NCI-H2107 (cell line): ENCODE data around the gene FAM110A.
"Not testable (repeated sequence)": the region's sequence is repeated elsewhere in the genome, so short reads cannot be mapped to it uniquely, and the experiment has no call there.

ENCODE experiments used
- DNase-seq: peaks from one replicate; lab custom pipeline; 2025; lab: John Stamatoyannopoulos, UW

Gene FAM110A

DNA sequence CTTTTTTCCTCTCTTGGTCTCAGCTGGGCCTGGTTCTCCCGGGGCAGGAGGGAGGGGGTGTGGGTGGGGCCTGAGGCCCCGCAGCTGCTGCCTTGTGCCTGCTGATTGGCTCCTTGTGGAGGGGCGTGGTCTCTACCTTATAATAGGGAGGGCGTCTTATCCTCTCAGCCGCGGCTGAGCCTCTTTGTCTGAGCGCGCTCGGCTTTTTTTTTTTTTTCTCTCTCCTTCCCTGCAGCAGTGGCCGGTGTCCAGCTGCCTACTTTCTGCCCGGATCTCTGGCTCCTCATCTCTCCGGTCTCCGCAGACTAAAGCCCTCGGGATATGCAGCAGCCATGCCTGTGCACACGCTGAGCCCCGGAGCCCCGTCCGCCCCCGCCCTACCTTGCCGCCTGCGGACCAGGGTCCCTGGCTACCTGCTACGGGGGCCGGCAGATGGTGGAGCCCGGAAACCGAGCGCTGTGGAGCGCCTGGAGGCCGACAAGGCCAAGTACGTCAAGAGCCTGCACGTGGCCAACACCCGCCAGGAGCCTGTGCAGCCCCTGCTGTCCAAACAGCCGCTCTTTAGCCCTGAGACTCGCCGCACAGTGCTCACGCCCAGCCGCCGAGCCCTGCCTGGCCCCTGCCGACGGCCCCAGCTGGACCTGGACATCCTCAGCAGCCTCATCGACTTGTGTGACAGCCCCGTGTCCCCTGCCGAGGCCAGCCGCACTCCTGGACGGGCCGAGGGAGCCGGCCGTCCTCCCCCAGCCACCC is 11.1 kb downstream of the FAM110A start:
- peak; percentile 45 for DNase-seq

DNA sequence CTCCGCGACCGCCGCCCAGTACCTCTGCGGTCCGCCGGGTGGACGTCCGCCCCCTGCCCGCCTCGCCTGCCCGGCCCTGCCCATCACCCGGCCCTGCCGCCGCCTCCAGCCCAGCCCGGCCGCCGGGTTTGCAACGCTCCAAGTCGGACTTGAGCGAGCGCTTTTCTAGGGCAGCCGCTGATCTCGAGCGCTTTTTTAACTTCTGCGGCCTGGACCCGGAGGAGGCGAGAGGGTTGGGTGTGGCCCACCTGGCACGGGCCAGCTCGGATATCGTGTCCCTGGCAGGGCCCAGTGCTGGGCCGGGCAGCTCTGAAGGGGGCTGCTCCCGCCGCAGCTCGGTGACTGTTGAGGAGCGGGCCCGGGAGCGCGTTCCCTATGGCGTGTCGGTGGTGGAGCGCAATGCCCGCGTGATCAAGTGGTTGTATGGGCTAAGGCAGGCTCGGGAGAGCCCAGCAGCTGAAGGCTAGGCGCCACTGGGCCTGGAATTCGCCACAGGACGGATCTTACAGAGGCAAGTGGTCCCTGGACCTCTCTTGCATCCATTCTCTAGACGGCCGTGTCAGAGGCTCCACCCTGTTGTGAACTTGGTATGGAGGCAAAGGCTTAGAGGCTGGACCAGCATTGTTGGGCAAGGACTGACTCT is 11.8 kb downstream of the FAM110A start:
- DNase-seq = no peak

DNA sequence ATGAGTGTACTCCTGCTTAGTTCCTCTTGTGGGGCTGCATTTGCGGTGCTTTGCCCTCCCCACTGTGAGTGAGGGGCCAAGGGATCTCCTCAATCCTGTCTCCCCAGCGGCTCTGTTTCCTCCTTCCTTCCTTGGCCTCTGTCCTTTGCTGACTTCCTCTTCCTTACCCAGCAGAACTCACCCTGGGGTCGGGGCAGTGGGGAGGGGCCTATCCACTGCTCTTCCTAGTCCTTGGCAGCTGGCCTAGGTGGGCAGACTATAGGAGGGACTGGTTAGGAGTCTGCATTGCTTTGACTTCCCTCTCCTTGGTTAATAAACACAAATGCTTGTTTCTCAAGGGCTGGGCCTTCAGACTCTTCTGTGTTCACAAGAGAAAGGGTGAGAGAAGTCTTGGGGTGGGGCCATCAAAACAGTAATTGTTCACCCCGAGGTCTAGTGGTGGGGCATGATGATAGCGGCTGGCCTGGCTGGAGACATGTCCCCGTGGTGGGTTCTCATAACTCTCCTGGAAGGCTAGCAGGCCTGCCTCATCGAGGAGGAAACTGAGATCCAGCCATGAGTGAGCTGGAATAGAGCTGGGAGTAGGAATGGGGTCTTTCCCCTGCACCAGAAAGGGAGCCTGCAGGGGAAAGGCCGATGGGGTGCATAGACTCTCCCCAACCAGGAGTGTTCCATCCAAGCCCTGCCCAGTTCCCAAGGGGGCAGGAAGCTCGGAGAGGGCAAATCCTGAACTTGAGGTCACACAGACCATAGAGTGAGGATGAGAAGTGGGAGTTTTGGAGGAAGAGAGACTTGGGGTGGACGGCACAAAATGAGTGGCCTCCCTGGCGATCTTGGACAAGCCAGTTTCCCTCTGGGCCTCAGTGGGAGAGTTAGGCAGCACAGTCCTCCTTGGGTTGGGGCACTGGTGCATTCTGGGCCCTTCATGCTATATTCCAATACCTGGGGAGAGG is 12.7 kb downstream of the FAM110A start:
- DNase-seq = no peak

DNA sequence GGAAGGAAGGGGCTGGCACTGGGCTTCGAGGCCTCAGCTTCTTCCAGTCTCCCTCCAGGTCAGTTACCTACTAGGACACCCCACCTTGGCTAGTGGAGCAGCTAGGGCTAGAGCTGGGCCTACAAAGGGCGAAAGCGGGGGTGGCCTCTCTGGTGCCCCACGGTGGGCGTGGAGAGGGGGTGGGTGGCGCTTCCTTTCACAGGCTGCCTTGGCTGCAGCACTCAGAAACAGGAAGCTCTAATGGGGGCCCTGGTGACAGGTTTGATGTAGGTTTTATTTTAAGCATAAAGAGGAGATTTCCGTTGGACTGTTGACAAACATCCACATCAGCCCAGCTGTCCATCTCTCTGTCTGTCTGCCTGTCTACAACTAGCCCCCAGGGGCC is 13.4 kb downstream of the FAM110A start:
- DNase-seq = no peak

DNA sequence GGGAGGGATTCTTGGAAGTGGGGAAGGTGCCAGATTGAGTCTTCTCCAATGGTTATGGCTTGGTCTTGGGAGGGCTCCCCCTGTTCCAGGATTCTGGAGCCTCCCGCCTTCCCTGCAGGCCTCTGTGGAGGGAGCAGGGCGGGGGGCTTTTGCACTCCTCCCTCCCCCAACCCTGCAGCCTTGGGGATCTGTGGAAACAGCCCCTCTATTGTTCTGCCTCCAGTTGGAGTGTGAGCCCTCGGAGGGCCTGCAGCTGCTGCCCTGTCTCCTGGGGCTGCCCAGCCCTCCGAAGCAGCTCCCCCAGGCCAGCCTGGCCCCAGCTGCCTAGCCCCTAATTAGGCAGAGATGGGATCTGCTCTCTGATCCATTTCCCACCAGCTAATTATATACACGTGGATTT is 14.7 kb downstream of the FAM110A start:
- DNase-seq = no peak

DNA sequence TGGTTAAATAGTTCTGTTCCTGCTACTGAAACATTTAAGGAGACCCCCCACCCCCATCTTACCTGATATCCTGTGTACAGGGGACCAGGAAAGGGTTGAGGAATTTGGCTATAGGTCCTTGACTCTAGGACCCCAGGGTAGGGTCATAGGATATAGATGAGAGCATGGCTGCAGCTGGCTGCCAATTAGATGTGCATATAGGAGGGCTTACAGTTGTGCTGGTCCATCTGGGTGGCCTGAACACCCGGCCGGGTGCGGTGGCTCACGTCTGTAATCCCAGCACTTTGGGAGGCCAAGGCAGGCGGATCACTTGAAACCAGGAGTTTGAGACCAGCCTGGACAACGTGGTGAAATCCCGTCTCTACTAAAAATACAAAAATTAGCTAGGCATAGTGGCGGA is 15.2 kb downstream of the FAM110A start:
- DNase-seq = not testable (repeated sequence)

DNA sequence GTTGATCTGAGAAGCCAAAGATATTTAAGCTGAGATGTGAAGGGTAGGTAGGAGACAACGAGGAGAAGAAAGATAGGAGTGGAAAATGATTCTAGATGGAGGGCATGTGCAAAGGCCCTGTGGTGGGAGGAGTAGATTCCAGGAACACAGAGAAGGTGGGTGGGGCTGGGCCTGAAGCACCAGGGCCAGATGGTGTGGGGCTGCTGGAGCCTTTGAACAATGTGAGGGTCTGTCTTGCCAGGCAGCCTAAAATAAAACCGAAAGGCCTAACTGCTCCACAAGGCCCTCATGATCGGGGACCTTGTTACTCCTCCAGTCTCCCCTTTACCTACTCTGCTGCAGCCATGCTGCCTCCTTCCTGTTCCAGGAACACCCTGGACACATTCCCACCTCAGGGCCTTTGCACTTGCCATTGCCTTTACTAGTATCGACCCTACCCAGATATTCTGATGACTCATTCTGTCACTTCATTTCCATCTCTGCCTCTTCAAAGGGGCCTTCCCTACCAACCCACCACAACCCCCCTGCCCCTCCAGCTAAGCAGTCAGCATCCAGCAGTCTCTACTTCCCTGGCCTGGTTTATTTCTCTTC is 20.0 kb downstream of the FAM110A start:
- DNase-seq = no peak

DNA sequence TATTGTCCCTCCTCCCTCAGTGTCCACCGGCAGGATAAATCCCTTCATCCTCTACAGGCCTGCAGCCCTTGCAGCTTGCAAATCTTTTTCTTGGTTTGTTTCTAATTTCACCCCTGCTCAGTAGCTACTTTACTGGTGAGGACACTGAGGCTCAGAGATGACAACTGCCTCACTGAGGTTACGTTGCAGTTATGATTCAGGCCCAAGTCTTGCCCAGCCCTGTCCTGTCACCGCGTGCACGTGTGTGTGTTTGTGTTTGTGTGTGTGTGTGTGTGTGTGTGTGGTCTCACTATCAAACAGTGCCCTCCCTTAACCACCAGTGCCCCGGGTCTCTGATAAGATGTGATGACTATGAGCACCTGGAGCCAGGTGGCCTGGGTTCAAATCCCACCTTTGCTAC is 21.1 kb downstream of the FAM110A start:
- DNase-seq = no peak

DNA sequence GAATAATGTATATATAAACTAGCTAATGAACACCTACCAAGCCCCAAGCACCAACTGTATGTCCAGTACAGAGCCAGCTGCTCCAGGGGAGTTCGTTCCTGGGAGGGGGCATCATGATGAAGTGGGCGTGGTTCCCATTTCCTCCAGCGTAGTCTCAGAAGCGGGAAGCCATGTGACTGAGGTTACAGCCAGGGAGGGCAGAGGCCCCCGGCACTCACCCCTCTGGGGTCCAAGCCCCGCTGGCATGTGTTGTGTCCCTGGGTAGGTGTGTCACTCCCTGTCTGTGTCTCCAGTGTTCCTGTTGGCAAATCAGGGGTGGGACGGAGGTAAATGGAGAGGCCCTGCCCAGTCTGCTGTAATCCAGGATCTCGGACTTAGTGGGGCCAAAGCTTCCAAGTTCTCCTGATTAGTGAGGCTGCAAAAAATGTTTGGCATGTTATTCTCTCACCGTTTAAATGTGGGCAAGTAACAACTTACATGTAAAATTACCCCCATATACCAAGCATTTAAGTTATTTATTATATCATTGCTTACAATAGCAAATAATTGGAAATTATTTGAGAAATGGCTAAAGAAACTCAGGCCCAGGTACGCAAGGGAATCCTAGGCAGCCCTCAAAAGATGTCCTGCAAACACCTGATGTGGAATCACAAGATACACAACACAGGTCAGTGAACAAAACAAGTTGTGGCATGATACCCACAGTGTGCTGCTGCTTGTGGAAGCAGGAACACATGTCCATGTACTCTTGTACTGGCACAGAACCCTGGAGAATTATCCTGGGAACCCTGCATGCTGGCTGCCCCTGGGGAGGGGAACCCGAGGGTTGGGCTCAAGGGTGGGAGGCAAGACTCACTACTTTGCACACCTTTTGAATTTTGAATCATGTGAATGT is 22.2 kb downstream of the FAM110A start:
- DNase-seq = no peak

DNA sequence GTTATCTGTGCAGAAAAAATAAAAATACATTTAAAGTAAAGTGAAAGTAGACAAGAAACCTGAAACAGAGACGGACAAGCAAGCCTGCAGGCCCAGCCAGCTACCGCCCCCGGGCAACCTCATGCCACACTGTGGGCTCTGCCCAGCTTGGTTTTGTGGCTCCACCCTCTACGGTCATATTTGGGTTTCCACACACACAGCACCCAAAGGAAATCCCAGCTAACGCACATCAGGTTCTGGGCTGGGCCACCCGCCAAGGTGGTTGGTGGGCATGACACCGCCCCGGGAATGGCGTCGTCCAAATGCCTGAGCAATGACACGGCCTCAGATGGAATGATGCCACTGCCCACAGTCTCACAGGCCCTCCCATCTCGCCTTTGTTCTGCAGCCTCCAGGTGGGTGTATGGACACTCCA is 22.9 kb downstream of the FAM110A start:
- DNase-seq = no peak

DNA sequence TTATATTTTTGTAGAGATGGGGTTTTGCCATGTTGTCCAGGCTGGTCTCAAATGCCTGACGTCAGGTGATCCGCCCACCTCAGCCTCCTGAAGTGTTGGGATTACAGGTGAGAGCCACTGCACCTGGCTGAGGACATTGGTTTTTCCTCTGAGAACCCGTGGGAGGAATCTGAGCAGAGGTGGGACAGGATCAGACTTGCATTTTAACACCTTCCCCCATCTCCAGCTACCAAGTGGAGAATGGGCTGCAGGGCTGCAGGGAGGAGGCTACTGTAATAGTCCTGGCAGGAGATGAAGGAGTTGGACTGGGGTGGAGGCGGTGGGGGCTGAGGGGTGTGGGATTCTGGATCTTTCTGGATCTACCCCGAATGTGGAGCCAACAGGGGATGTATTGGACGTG is 24.5 kb downstream of the FAM110A start:
- no peak for DNase-seq

DNA sequence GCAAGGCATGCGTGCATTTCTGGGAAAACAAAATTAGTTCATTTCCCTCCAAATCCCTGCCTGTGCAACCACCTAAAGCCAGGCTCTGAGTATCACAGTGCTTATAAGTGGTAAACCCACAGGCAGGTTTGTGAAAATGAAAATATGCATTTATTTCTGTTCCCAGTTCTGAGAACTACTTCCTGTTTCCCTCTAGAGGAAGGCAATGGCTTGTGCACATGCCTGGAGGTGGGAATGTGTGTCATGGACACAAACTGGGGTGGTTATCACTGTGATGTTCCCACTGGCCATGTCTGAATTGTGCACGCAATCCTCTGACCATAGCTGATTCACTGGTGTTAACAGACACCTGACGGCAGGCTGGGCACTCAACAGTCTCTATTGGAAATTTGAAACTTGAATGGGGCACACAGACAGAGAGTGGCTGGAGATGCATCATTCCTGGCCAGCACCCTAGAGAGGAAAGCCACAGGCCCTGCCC is 26.3 kb downstream of the FAM110A start:
- DNase-seq = no peak

DNA sequence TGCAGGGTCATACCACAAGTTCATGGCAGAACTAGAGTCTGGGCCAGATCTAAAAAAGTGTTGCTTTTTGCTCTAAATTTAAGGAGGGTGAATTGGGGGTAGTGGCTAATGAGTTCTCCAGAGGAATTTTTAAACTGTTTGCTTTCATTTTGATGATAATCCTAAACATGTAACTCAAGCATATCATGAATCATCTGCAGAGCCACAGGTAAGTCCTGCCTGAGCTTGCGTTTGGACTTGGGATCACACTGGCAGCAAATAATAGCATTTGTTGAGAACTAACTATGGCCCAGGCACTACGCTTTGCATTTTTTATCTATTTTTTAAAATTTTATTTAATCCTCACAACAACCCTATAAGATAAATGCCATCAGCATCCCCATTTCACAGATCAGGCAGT is 27.4 kb downstream of the FAM110A start:
- no peak for DNase-seq

DNA sequence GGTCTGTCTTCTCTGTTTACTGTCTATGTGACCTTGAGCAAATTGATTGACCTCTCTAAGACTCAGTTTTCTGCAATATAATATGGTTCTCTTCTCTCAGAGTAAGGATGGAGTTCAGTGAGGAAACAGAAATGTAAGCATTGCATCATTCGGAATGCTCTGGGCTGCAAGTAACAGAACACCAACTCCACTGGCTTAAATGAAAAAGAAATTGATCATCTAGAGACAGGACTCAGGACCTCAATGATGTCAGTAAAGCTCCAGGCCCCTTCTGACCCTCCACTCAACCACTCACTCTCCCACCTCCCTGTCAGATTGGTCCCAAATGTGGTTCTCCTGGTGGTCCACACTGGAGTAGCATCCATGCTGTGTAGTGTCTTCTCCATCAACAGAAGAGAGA is 31.9 kb downstream of the FAM110A start:
- DNase-seq = no peak

DNA sequence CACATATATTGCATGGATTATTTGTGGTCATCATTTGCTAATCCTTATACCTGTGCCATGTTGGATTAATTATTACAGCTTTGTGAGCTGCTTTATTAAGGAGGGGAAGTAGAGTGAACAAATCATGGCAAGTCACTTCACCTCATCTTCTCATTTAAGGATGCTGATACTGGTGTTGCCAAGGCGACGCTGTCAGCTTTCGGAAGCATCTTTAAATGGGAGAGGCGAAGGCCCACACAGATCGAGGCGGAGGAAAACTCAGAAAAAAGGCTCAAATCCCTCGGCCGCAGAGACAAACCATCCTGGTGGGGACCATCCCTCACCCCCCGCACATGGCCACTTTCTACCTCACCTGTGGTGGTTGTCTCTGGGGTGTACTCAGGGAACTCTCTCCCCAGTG is 34.8 kb downstream of the FAM110A start:
- no peak for DNase-seq

DNA sequence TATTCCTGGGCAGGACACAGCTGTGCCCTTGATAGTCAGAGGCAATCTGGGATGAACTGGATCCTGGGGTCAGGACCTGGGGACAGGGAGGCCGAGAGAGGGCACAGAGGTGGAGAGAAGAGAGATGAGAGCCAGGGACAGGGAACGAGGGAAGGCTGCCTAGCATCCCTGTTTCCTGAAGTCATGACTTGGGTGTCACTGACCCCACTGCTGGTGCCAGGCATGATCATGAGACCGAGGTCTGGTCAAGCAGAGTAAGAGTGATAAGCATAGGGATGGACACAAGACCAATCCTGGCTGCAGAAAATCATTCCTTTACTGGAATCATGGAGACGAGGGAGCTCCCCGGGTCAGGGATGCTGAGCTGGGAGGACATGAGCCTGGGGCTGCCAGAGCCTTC is 36.1 kb downstream of the FAM110A start:
- no peak for DNase-seq

DNA sequence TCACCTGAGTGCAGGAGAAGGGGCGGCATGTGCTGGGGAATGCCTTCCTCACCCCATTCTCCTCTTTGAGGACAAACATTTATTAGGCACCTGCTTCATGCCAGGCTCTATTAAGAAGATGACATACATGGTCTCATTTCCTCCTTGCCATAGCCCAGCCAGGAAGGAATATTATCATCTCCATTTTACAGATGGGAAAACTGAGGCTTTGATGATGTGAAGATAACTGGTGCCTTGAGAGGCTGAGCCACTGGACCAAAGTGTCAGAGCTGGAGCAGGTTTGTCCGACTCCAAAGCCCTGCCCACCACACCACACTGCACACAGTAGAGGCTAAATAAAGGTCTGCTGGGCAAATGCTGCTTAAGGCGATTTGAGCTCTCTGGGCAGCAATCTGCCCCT is 37.2 kb downstream of the FAM110A start:
- DNase-seq = no peak

DNA sequence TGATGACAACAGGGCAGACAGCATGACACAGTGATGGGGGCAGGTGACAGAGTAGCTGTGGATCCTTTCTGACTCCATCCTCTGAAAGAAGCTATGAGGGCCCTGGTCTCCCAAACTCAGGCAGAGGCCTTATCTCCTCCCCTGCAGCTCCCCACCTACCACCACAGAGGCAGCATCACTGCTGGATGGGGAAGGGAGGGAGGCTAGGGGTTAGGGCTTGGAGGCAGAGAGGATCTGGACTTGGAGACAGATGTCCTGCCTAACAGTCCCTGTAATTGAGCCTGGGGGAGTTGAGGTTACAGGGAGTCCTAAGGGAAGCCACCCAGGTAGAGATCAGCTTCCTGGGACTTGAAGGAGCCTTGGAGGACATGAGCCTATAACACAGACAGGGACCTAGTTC is 37.9 kb downstream of the FAM110A start:
- no peak for DNase-seq

DNA sequence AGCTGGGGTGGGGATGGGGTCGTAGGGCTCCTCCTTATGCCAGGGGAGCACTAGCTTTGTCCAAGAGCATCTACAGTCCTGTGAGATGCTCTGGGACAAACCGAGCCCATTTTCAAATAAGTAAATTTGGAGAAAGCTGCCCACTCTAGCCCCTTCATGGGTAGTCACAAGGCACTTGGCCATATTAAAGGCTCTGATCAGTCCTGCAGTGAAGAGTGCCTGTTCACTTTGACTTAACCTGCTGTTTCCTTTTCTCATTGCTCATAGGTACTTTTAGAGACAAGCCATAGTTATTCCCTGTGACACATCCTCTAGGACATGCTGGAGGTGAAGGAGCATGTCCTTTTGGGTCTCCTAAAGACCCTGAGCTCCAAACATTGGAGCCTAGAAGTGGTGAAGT is 38.4 kb downstream of the FAM110A start:
- DNase-seq = no peak

DNA sequence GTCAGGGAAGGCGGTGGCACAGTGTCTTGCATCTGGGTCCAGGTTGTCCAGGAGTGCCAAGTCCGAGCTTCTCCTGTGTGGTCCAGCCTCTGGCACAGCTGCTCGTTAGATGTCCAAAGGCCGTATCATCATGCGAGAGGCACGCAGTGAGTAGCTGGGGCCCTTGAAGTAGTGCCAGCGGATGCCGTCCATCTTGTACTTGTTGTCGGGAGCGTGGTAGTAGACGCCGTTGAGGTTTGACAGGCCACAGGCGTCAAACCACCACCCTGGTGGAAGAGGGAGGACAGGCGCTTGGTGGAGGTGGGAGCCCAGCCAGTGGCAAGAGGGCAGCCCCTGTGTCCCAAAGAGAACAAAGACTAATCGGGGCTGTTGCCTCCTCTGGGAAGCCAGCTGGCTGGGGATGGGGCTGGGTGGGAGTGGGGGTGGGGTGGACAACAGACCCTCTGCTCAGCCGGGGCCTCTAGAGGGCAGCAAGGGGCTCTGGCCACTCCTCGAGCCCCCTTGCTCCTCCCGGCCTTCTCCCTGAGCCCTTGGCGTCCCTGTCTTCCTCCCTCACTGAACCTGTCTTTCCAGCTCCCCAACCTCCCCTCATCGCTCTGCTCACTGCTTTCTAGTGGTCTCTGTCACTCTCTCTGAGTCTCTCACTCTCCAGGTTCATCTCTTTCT is 39.5 kb downstream of the FAM110A start:
- DNase-seq = no peak
